Measurements from ENCODE around the gene ACER3. TPM values are rescaled to one million over a fixed set of nuclear protein-coding genes. Genes with fewer than 3 reads are reported as not detected.

ACER3 gene
- total and polyA plus RNA-seq, 2 of the 4 experiments (the other 2 are of a cell fraction) = 3.5 to 10.0 TPM

- ATAC-seq (ENCODE audit: low read depth) = no peak
- peak overlapping the region; percentile 30 for H3K14ac ChIP-seq (replicated peaks; ENCODE audit: low read depth, low read length)
- peaks cover 8 to 13% of the 10 kb centered on the region in 2 experiments for H3K79me1 ChIP-seq (ENCODE audit: low read depth in 1 of 2, low read length in 2 of 2)
- ChIA-PET POLR2A (ENCODE audit: unreplicated experiment) (no interaction called here), CTCF (no interaction called here)
- H3K4me2 ChIP-seq (ENCODE audit: low read depth, low read length) = peak overlapping the region; percentile 86
- no peaks in the 10 kb centered on the region for H3K9me3 ChIP-seq (ENCODE audit: control insufficient read depth, insufficient read depth, low read length)
- peak overlapping the region; percentile 94 for H3K4me3 ChIP-seq (ENCODE audit: insufficient read depth, low read depth, low read length)
- no peak overlapping the region for H2BK20ac ChIP-seq (ENCODE audit: low read depth, low read length)
- H3K27ac ChIP-seq (ENCODE audit: insufficient read depth, low read length) = peak overlapping the region; percentile 78; the same call in 1 of the 2 replicates
- no peak overlapping the region for H2BK120ac ChIP-seq (ENCODE audit: low read depth, low read length)
- dilution Hi-C loops (cut with HindIII; ENCODE audit: low sequenced_read_pairs, unreplicated experiment) = no loop called here
- peak overlapping the region; percentile 97 for H3K9ac ChIP-seq (ENCODE audit: low read depth, low read length)
- peak overlapping the region; percentile 100 for H2AFZ ChIP-seq (replicated peaks; ENCODE audit: low read length, poor library complexity)
- no peak overlapping the region for H3K18ac ChIP-seq (ENCODE audit: low read depth, low read length)
- peak overlapping the region; percentile 39 for H2AK9ac ChIP-seq (replicated peaks; ENCODE audit: low read depth, low read length, poor library complexity)
- 0 out of 2 replicates have a peak overlapping the region, but pooled peaks have one; percentile 2 for H4K91ac ChIP-seq (ENCODE audit: insufficient read depth, low read depth, low read length)
- no peaks in the 10 kb centered on the region for H3K36me3 ChIP-seq (ENCODE audit: control insufficient read depth, insufficient read depth, low read length)
- H3K27me3 ChIP-seq (ENCODE audit: control insufficient read depth, insufficient read depth, low read length) = no peaks in the 10 kb centered on the region
- BruUV-seq (replicated peaks) = no TSS peak
- no peak overlapping the region for H4K5ac ChIP-seq (ENCODE audit: low read depth, low read length)
- intact Hi-C loops (cut with micrococcal nuclease) = loop anchor here (5.0 kb wide), 1 partner anchor 49 kb away; no protein-coding TSS in a partner anchor
- peaks cover 7% of the 10 kb centered on the region; the same call in 1 of the 2 replicates for H3K9me1 ChIP-seq (ENCODE audit: insufficient read depth, low read length)
- H3K56ac ChIP-seq (ENCODE audit: extremely low read depth, insufficient read depth, low read length) = no peak overlapping the region; the same call in 1 of the 2 replicates
- WGBS, 2 experiments (ENCODE audit: extremely low coverage in 2 of 2, insufficient read length in 1 of 2) = no CpG with 5 or more reads among the region's 6 CpGs
- no peak overlapping the region for H2BK5ac ChIP-seq (ENCODE audit: low read depth, low read length, poor library complexity, severe bottlenecking)
- TF ChIP-seq MAFK (IDR thresholded peaks at IDR 0.05; ENCODE audit: low read depth, low read length) = no peak
- TF ChIP-seq SMC3 (IDR thresholded peaks at IDR 0.05; ENCODE audit: low read depth, low read length) = no peak
- no peak for TF ChIP-seq RFX5 (IDR thresholded peaks at IDR 0.05; ENCODE audit: low read depth, low read length)
- TF ChIP-seq MAZ (IDR thresholded peaks at IDR 0.05; ENCODE audit: borderline replicate concordance, low read depth, low read length) = no peak
- TF ChIP-seq CTCF (conservative IDR thresholded peaks at IDR 0.05; ENCODE audit: low read depth, low read length) = no peak
- no peak for TF ChIP-seq RAD21 (IDR thresholded peaks at IDR 0.05; ENCODE audit: low read length)
- no peak for TF ChIP-seq POLR2A (IDR thresholded peaks at IDR 0.05; ENCODE audit: low read depth, low read length)
- no peak for TF ChIP-seq CEBPB (IDR thresholded peaks at IDR 0.05; ENCODE audit: low read depth, low read length)
- TF ChIP-seq CHD1 (IDR thresholded peaks at IDR 0.05; ENCODE audit: low read depth, low read length) = no peak
- no peak for TF ChIP-seq NFE2L2 (IDR thresholded peaks at IDR 0.05; ENCODE audit: low read depth, low read length)
- TF ChIP-seq RCOR1 (IDR thresholded peaks at IDR 0.05; ENCODE audit: insufficient replicate concordance, low read length) = no peak
- TF ChIP-seq ELK1 (IDR thresholded peaks at IDR 0.05; ENCODE audit: borderline replicate concordance, low read depth, low read length) = no peak
- TF ChIP-seq BHLHE40 (IDR thresholded peaks at IDR 0.05; ENCODE audit: low read depth, low read length) = no peak
- TF ChIP-seq FOS (IDR thresholded peaks at IDR 0.05; ENCODE audit: low read depth, low read length) = no peak
- no peak for TF ChIP-seq MXI1 (IDR thresholded peaks at IDR 0.05; ENCODE audit: borderline replicate concordance, low read depth, low read length)
- no peak for TF ChIP-seq USF2 (IDR thresholded peaks at IDR 0.05; ENCODE audit: low read depth, low read length)
- no peak for DNase-seq
- peaks cover 6% of the 10 kb centered on the region for H3K4me1 ChIP-seq (ENCODE audit: control insufficient read depth, insufficient read depth, low read length)
- H3K4ac ChIP-seq (ENCODE audit: low read depth, low read length) = 0 out of 2 replicates have a peak overlapping the region, but pooled peaks have one; percentile 23
- H2AK5ac ChIP-seq (ENCODE audit: low read depth, low read length) = 0 out of 2 replicates have a peak overlapping the region, but pooled peaks have one; percentile 18
- no peak overlapping the region for H2BK15ac ChIP-seq (ENCODE audit: low read depth, low read length)
- peak overlapping the region; percentile 39 to 97; a peak in 2 of 4 replicates for H4K8ac ChIP-seq (ENCODE audit: low read depth in 2 of 2, low read length in 2 of 2)
- in situ Hi-C loops (cut with MboI; ENCODE audit: low sequenced_read_pairs) = no loop called here
- no peaks in the 10 kb centered on the region for H4K20me1 ChIP-seq (ENCODE audit: insufficient read depth, low read length)
- peak overlapping the region; percentile 83; the same call in 1 of the 2 replicates for H3K23ac ChIP-seq (ENCODE audit: low read depth, low read length)
Measured at GRCh38 chr11:76861490-76861953, 804 bp downstream of the ACER3 start.
